Measurements from ENCODE around the gene ALKBH1. TPM values are rescaled to one million over a fixed set of nuclear protein-coding genes. Genes with fewer than 3 reads are reported as not detected.
"Not testable (repeated sequence)": the region's sequence is repeated elsewhere in the genome, so short reads cannot be mapped to it uniquely, and the experiment has no call there.

Gene ALKBH1
- total RNA-seq (2021; fragmentation: NEBNext Ultra II Directional; extraction: Animal tissue kit (Norgen Biotek cat#: 25700)), result 10 to 100 TPM; 10.1 to 13.9 (median 10.7) TPM
- long read RNA-seq, transcript ALKBH1-201 (6 exons, 2,594 nt), result major isoform, 13 of 16 reads
- long read RNA-seq, partial matches to known transcripts, result 1 of 16 reads
- long read RNA-seq, other reads (novel, unspliced or antisense), result 1 of 16 reads

GRCh38 chr14:77707724-77708408, at the start of gene ALKBH1, which contains the start of gene SLIRP:
Gene ALKBH1, minus strand, starts transcription at chr14:77708023. Its CDS starts 19 bp downstream, at chr14:77708004.
Gene SLIRP, plus strand, starts transcription at chr14:77708103. Its CDS starts 9 bp downstream, at chr14:77708112.
- Mint-ChIP-seq H3K9me3 (no peaks in the 10 kb centered on the region), H3K4me1 (ENCODE audit: low read depth) (peaks cover 29% of the 10 kb centered on the region)

GRCh38 chr14:77752799-77753516, 45.1 kb upstream of the ALKBH1 start:
- H3K27me3 Mint-ChIP-seq (ENCODE audit: insufficient read depth), result no peaks in the 10 kb centered on the region
- peaks cover 14% of the 10 kb centered on the region; the same call in 1 of the 2 replicates for H3K4me1 Mint-ChIP-seq (ENCODE audit: low read depth)
- H3K4me3 Mint-ChIP-seq, result no peak overlapping the region
- TF ChIP-seq CTCF (IDR thresholded peaks at IDR 0.05), result no peak
- no peak for DNase-seq
- H3K9me3 Mint-ChIP-seq, result no peaks in the 10 kb centered on the region
- peaks cover 36% of the 10 kb centered on the region; the same call in 1 of the 2 replicates for H3K36me3 Mint-ChIP-seq (ENCODE audit: low read depth)
- no peak overlapping the region for H3K27ac Mint-ChIP-seq

More at GRCh38 chr14:77707724-77708408, at the start of gene ALKBH1, which contains the start of gene SLIRP:
- peaks cover 17% of the 10 kb centered on the region for H3K36me3 Mint-ChIP-seq (ENCODE audit: low read depth)
- DNase-seq, result peak; percentile 77
- H3K27me3 Mint-ChIP-seq (ENCODE audit: insufficient read depth), result no peaks in the 10 kb centered on the region
- H3K4me3 Mint-ChIP-seq, result peak within 1 kb of the TSS; percentile 92
- no peak for TF ChIP-seq CTCF (IDR thresholded peaks at IDR 0.05)
- peak within 1 kb of the TSS; percentile 82 for H3K27ac Mint-ChIP-seq

GRCh38 chr14:77752266-77752665, 44.4 kb upstream of the ALKBH1 start:
- H3K4me1 Mint-ChIP-seq (ENCODE audit: low read depth), result peaks cover 7% of the 10 kb centered on the region; the same call in 1 of the 2 replicates
- no peak overlapping the region for H3K27ac Mint-ChIP-seq
- no peaks in the 10 kb centered on the region for H3K9me3 Mint-ChIP-seq
- H3K4me3 Mint-ChIP-seq, result no peak overlapping the region
- no peaks in the 10 kb centered on the region for H3K27me3 Mint-ChIP-seq (ENCODE audit: insufficient read depth)
- no peak for TF ChIP-seq CTCF (IDR thresholded peaks at IDR 0.05)
- DNase-seq, result no peak
- H3K36me3 Mint-ChIP-seq (ENCODE audit: low read depth), result peaks cover 36% of the 10 kb centered on the region; the same call in 1 of the 2 replicates

- H3K27me3 Mint-ChIP-seq (ENCODE audit: insufficient read depth); DNase-seq; H3K9me3 Mint-ChIP-seq; H3K4me3 Mint-ChIP-seq; H3K27ac Mint-ChIP-seq; H3K4me1 Mint-ChIP-seq (ENCODE audit: low read depth): not testable (repeated sequence)
- H3K36me3 Mint-ChIP-seq (ENCODE audit: low read depth), result peaks cover 42% of the 10 kb centered on the region
These were observed 39.6 kb upstream of the ALKBH1 start for GRCh38 chr14:77747425-77747824.

- peaks cover 33% of the 10 kb centered on the region for H3K36me3 Mint-ChIP-seq (ENCODE audit: low read depth)
- H3K27me3 Mint-ChIP-seq (ENCODE audit: insufficient read depth), result no peaks in the 10 kb centered on the region
- no peak overlapping the region for H3K27ac Mint-ChIP-seq
- TF ChIP-seq CTCF (IDR thresholded peaks at IDR 0.05), result no peak
- no peak for DNase-seq
- H3K4me1 Mint-ChIP-seq (ENCODE audit: low read depth), result no peaks in the 10 kb centered on the region; the same call in 1 of the 2 replicates
- no peaks in the 10 kb centered on the region for H3K9me3 Mint-ChIP-seq
- H3K4me3 Mint-ChIP-seq, result no peak overlapping the region
These were observed 38.4 kb upstream of the ALKBH1 start for GRCh38 chr14:77746064-77746702.
